ENCODE measurements around the gene ZNF10. TPM values are rescaled to one million over a fixed set of nuclear protein-coding genes. Genes with fewer than 3 reads are reported as not detected.

The ZNF10 gene
- total RNA-seq = 5.2 TPM in 2 replicates

DNA sequence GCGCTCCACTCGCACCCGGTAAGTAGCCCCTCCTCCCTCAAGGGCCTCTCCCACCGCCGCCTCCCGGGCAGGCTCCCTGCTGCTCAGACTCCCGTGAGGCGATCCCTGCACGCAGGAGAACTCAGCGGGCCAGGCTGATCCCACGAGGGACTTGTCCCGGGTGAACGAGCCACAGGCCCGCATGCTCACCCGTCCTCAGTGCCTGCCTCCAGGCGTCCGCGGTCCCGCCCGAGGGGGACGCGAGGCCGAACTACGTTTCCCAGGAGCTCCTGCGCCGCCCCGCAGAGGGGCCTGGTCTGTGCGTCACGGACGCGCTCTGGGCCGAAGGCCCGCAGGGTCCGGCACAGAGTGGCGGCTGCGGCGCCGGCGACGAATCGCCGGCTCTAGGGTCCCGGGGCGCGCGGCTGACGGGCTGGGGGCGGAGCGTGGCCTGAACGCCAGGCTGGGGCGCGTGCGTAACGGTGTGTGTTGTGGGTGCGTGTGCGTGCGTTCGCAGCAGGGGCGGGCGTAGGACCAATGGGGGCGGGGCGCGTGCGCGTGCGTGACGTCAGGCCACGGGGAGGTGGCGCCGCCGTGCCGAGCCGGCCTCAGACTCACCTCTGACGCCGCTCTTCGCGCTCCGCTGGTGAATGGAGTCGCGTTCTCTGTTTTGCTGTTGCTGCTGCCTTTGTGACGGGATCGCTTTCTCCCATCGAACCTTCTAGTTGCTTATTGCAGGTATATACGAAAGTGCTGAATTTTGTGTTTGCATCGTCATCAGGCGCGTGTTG is at the start of gene ZNF10, which contains the start of gene ZNF891:
ZNF10 (plus strand) TSS at position 590 of the 770 bp plus-strand sequence. CDS start 13,866 bp downstream, outside the sequence.
ZNF891 (minus strand) TSS at position 237 of the 770 bp plus-strand sequence. CDS start 8,356 bp downstream, outside the sequence.
- TF ChIP-seq, protein P1, sequence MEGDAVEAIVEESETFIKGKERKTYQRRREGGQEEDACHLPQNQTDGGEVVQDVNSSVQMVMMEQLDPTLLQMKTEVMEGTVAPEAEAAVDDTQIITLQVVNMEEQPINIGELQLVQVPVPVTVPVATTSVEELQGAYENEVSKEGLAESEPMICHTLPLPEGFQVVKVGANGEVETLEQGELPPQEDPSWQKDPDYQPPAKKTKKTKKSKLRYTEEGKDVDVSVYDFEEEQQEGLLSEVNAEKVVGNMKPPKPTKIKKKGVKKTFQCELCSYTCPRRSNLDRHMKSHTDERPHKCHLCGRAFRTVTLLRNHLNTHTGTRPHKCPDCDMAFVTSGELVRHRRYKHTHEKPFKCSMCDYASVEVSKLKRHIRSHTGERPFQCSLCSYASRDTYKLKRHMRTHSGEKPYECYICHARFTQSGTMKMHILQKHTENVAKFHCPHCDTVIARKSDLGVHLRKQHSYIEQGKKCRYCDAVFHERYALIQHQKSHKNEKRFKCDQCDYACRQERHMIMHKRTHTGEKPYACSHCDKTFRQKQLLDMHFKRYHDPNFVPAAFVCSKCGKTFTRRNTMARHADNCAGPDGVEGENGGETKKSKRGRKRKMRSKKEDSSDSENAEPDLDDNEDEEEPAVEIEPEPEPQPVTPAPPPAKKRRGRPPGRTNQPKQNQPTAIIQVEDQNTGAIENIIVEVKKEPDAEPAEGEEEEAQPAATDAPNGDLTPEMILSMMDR (IDR thresholded peaks at IDR 0.05; ENCODE audit: insufficient read depth, low read depth, low read length) = no peak
- DNase-seq (ENCODE audit: low read depth) = peak; percentile 98
- peak within 1 kb of the TSS; percentile 92 for H3K4me3 ChIP-seq (ENCODE audit: low read depth, low read length)

DNA sequence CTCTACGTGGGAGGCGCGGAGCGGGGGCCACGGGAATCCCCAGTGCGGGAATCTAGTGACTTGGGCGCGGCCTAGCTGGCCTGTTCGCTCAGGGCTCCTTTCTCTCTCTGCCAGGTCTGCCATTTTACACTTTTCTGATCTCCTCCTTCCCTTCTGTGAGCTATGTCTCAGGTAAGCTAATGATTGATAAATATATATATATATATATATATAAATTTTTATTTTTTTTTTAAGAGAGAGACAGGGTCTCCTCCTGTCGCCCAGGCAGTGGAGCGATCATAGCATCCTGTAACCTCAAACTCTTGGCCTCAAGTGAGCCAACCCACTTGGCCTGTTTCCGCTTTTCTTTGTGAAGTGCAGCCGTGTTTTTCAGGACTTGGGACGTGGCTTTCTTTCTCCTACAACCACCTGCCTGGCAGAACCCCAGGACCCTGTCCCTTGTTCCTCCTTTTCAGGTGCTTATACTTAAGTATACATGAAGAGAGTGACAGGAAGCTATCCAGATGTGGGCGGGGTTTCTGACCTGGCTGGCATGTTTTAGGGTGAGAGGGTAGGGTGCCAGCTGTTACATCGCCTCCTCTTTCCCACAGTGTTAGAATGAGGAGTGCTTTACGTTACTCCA is 49.2 kb upstream of the ZNF10 start:
- TF ChIP-seq, protein P1 (IDR thresholded peaks at IDR 0.05; ENCODE audit: insufficient read depth, low read depth, low read length) = no peak
- H3K4me3 ChIP-seq (ENCODE audit: low read depth, low read length) = peak overlapping the region; percentile 87
- DNase-seq (ENCODE audit: low read depth) = no peak

DNA sequence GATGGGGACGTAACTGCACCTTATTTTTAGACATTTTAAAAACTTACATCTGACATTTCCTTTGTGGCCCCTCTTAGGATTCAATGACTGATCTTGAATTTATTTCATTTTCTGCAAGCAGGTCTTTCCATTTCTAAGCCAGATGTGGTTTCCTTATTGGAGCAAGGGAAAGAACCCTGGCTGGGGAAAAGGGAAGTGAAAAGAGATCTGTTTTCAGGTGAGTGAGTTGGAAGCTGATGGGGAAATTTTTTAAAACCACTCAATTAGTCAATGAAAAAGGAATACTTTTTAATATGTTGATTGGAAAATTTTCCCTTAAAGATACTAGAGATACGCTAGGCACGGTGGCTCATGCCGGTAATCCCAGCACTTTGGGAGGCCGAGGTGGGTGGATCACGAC is 47.1 kb upstream of the ZNF10 start:
- TF ChIP-seq, protein P1 (IDR thresholded peaks at IDR 0.05; ENCODE audit: insufficient read depth, low read depth, low read length) = no peak
- H3K4me3 ChIP-seq (ENCODE audit: low read depth, low read length) = no peak overlapping the region
- DNase-seq (ENCODE audit: low read depth) = no peak

DNA sequence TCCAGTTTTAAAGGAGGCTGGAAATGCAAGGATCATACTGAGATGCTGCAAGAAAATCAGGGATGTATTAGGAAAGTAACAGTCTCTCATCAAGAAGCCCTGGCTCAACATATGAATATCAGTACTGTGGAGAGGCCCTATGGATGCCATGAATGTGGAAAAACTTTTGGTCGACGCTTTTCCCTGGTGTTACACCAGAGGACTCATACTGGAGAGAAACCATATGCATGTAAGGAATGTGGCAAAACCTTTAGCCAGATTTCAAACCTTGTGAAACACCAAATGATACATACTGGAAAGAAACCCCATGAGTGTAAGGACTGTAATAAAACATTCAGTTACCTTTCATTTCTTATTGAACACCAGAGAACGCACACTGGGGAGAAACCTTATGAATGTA is 24.8 kb upstream of the ZNF10 start:
- DNase-seq (ENCODE audit: low read depth) = peak; percentile 8
- TF ChIP-seq, protein P1 (IDR thresholded peaks at IDR 0.05; ENCODE audit: insufficient read depth, low read depth, low read length) = no peak
- no peak overlapping the region for H3K4me3 ChIP-seq (ENCODE audit: low read depth, low read length)

DNA sequence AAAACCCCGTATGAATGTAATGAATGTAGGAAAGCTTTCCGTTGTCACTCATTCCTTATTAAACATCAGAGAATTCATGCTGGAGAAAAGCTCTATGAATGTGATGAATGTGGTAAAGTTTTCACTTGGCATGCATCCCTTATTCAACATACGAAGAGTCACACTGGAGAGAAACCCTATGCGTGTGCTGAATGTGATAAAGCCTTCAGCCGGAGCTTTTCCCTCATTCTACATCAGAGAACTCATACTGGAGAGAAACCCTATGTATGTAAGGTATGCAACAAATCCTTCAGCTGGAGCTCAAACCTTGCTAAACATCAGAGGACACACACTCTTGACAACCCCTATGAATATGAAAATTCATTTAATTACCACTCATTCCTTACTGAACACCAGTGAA is 24.2 kb upstream of the ZNF10 start:
- TF ChIP-seq, protein P1 (IDR thresholded peaks at IDR 0.05; ENCODE audit: insufficient read depth, low read depth, low read length) = no peak
- no peak overlapping the region for H3K4me3 ChIP-seq (ENCODE audit: low read depth, low read length)
- peak; percentile 13 for DNase-seq (ENCODE audit: low read depth)

DNA sequence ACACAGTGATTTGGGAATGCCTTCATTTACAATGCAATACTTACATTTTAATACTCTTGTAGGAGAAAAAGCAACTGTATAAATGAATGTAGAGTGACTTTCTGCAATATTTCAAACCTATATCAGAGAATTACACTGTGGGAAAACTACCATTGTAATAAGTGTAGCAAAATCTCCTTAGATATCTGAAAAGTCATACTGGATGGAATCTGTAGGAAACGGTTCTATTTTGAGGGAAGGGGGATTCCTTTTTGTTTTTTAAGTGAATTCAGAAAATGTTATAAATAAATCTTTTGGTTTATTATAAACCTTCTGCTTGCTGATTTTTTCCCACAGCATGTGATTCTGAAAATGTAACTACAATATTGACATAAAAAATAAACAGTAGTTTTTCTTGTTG is 23.3 kb upstream of the ZNF10 start:
- no peak overlapping the region for H3K4me3 ChIP-seq (ENCODE audit: low read depth, low read length)
- DNase-seq (ENCODE audit: low read depth) = no peak
- TF ChIP-seq, protein P1 (IDR thresholded peaks at IDR 0.05; ENCODE audit: insufficient read depth, low read depth, low read length) = no peak
